AG09319 (cell line): ENCODE measurements around the gene ELL2.
"Not testable (repeated sequence)": the region's sequence is repeated elsewhere in the genome, so short reads cannot be mapped to it uniquely, and the experiment has no call there.

Source experiments
- DNase-seq: peaks from one replicate; pipeline ENCODE4 v3.0.0-alpha.2; 2010; ENCODE audit warnings: low read depth; ENCODE audit errors: extremely low read depth
- TF ChIP-seq, protein P1 (sequence below): IDR thresholded peaks from 2 replicates; pipeline ENCODE4 v1.5.1; 2011; ENCODE audit warnings: low read depth, mild to moderate bottlenecking, inconsistent platforms, low read length, moderate library complexity

ELL2 gene

DNA sequence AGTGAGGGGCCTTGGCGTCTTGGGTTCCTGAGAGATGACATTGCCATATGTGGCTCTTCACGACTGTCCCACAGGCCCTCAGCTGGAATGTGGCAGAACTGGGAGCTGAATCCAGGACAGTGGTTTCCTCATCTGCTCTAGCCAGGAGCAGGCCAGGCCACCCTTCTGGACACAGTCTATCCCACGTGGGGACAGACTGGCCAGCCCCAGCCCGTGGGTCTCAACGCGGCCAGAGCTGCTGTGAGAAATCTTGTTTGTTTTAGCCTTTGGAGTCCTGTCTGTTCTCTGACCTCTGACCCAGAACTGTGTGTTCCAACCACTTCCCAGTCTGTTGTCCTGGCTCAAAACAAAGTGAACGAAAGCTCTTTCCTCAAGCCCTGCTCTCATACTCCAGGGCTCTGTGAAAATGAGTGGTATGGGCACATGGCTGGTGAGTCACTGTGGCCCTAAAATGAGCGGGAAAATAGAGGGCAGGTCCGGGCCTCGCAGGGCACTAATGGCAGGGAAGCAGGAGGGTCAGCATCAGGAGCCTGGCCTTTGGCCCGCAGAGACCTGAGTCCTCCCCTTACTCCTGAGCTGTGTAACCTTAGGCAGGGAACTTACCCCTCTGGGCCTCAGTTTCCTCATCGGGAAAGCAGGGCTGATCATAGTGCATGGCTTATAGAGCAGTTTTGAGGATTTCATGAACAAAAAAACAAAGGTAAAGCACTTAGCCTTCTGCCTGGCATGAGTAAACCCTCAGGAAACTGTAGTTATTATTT, 104.3 kb downstream of the ELL2 start:
- no peak for DNase-seq
- TF ChIP-seq, protein P1, sequence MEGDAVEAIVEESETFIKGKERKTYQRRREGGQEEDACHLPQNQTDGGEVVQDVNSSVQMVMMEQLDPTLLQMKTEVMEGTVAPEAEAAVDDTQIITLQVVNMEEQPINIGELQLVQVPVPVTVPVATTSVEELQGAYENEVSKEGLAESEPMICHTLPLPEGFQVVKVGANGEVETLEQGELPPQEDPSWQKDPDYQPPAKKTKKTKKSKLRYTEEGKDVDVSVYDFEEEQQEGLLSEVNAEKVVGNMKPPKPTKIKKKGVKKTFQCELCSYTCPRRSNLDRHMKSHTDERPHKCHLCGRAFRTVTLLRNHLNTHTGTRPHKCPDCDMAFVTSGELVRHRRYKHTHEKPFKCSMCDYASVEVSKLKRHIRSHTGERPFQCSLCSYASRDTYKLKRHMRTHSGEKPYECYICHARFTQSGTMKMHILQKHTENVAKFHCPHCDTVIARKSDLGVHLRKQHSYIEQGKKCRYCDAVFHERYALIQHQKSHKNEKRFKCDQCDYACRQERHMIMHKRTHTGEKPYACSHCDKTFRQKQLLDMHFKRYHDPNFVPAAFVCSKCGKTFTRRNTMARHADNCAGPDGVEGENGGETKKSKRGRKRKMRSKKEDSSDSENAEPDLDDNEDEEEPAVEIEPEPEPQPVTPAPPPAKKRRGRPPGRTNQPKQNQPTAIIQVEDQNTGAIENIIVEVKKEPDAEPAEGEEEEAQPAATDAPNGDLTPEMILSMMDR: no peak

DNA sequence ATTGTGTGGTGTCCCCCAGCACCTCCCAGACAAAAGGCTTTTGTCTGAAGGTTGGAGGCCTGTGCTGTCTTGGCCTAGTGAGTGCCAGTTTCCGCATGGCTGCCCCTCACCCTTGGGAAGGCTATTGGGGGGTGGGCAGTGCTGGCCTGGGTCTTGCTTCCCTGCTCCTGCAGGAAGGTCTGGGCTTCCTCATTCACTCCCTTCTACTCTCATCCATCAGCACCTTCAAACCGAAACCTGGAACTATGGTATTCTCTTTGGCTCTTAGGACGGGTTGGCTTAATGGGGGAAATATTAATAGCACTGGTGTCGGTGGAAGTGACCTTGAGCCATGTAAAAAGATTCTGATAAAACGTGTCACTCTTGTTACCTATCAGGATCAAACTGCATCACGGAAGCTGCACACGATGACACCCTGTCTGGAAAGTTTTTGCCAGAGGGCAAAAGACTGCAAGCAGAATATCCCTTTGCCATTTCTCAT, 105.1 kb downstream of the ELL2 start:
- DNase-seq: no peak
- TF ChIP-seq, protein P1: no peak

DNA sequence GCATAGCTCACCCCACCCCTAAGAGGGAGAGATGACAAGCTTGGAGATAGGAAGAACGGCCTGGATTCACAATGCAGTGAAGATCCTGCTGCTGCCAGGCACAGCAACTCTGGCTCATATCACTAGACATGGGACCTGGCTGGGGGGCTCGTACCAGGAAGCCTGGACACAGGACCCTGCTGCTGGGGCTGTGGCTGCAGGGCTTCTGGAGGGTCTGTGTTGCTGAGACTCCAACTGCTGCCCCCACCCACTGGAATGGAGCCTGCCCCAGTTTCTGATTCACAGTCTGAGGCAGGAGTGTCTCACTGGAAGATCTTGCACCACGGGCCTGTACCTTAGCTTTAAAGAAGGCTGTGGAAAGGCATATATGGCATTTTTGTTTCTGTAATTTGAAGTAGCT, 108.2 kb downstream of the ELL2 start:
- no peak for DNase-seq

DNA sequence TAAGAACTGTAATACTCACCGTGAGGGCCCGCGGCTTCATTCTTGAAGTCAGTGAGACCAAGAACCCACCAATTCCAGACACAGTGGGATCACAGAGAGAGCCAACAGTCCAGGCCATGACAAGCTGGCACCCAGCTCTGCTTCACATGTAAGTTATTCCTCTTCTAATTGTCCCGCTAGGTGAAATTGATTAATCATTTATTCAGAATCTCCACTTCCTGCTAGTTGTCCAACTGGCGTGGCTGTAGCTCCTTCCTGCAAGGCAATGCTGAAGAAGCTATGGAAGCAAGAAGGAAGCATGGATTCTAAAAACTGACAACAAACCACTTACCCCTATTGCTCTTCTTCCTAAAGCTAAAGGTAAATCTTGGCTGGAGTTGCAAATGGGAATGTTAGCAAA, 109.1 kb downstream of the ELL2 start:
- TF ChIP-seq, protein P1: no peak
- DNase-seq: no peak

More for the DNA sequence above, 108.2 kb downstream of the ELL2 start:
- TF ChIP-seq, protein P1: no peak

DNA sequence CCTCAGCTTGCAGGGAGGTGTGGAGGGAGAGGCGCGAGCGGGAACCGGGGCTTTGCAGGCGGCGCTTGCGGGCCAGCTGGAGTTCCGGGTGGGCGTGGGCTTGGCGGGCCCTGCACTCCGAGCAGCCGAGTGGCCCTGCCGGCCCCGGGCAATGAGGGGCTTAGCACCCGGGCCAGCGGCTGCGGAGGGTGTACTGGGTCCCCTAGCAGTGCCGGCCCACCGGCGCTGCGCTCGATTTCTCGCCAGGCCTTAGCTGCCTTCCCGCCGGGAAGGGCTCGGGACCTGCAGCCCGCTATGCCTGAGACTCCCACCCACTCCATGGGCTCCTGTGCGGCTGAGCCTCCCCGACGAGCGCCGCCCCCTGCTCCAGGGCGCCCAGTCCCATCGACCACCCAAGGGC, 110.5 kb downstream of the ELL2 start:
- not testable (repeated sequence) for DNase-seq

DNA sequence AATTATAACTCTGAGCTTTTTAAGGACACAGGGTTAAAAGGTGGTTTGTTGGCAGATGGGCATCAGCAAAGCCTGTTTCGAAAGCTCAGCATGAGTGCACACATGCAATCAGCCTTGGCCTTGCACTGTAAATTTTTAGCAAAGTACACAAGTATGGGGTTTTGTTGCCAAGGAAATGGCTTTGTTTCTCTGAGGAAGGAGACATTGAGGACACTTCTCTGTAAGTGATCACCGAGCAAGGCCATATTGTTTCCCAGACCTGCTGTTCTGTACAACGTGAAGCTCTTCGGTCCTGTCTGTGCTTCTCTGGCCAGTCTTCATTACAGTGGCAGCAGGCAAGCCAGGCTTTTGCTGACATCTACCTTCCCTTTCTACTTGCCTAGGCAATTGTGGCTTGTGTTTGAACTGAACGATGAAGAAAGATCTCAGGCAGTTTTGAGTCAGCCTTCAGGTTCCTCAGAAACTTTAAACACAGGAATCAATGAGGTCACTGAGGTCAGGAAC, 111.2 kb downstream of the ELL2 start:
- peak; percentile 46 for DNase-seq
- TF ChIP-seq, protein P1: no peak

DNA sequence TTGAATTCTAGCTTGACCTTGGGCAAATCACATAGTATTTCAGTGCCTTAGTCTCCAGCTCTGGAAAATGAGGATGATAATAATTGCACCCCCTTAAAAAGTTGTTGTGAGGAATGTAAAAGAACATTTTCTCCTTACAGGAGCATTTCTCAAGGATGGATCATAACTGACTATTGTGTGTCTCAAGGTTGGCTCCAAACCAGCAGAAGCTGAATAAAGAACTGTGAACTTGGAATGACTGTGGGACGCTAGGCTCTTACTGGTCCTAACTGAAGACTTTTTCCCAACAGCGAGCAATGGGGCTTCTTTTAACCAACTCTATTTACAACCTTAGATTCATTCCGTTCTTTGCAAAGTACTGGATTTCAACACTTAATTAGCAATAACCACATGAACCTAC, 113.0 kb downstream of the ELL2 start:
- DNase-seq: no peak
- TF ChIP-seq, protein P1: no peak

DNA sequence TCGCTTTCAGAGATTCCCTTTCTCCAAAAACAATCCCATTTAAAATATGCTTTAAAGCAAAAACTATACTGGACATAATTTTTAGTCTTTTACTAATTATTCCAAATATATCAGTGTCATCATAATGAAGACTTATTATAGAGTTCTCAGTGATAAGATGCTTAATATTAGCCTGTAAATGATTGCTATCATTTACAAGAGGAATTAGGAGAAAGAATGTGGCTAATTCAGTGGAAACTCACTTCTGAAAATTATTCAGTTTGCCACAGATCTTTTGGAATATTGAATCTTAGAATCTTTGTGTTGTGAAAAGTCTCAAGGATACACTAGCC, 114.4 kb downstream of the ELL2 start:
- DNase-seq: no peak

More for the DNA sequence above, 114.4 kb downstream of the ELL2 start:
- TF ChIP-seq, protein P1: no peak
